ENCODE data around the gene CDCP2.
A peak's percentile ranks its signal among the peaks of the same experiment; 100 is the strongest.

Gene CDCP2

DNA sequence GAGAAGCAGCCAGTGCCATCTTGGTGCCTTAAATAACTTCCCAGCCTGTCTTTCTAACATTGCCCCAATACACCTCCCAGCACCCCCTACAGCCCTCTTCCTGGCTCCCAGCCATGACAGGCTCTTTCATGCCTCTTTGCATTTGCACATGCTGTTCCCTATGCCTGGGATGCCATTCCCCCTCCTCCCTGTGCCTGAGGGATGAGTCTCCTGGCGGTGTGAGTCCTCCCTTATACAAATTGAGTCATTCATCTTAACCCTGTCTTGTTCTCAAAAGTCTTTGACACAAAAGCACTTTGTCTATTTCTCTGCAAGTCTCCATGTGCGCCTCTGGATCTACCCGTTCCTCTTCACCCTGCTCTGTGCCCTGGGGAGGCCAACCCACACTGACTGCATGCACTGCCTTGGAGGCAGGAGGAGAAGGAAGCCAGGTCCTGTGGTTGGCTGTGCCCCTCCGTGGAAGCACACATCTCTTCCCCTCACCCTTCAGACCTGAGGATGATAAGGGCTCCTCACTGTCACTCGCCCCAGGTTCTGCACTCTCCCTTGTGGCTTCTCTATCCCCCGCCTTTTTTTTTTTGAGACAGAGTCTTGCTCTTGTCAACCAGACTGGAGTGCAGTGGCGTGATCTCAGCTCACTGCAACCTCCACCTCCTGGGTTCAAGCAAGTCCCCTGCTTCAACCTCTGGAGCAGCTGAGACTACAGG lies 25.1 kb downstream of the CDCP2 start:
- Histone ChIP-seq H3K4me3 (ENCODE audit: insufficient read depth, low read depth, low read length, poor library complexity, severe bottlenecking) (no peak overlapping the region), H3K9me3 (ENCODE audit: control insufficient read depth, low read length) (no peaks in the 10 kb centered on the region), H3K36me3 (ENCODE audit: control insufficient read depth, insufficient read depth, low read length) (no peaks in the 10 kb centered on the region), H3K27ac (ENCODE audit: insufficient read depth, low read length, poor library complexity, severe bottlenecking) (no peak overlapping the region), H3K4me1 (ENCODE audit: control insufficient read depth, insufficient read depth, low read length, poor library complexity, severe bottlenecking) (no peaks in the 10 kb centered on the region), H3K27me3 (replicated peaks; ENCODE audit: control insufficient read depth, insufficient read depth, low read length, poor library complexity, severe bottlenecking) (no peaks in the 10 kb centered on the region)
- DNase-seq = no peak

DNA sequence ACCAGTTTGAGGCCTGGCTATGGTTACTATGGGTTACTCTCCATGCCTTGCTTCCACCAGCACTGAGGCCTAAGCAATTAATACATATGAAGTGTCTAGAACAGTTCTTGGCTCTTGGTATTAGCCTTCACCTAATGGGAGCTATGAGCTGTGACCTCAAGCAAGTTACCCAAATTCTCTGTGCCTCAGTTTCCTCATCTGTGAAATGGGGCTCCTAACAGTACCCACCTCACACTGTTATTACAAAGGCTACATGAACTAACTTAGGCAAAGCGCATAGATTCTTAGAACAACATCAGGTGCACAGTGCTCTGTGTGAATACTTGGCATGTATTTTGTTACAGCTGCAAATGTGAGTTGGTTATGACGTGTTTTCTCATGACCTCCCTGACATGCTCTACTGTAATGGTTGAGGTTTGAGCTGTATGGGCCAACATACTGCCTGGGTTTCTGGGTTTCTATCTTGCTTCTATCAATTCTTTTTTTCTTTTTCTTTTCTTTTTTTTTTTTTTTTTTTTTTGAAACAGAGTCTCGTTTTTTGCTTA lies 26.5 kb downstream of the CDCP2 start:
- H3K9me3 ChIP-seq (ENCODE audit: control insufficient read depth, low read length) = no peaks in the 10 kb centered on the region
- H3K36me3 ChIP-seq (ENCODE audit: control insufficient read depth, insufficient read depth, low read length) = no peaks in the 10 kb centered on the region
- H3K4me1 ChIP-seq (ENCODE audit: control insufficient read depth, insufficient read depth, low read length, poor library complexity, severe bottlenecking) = peaks cover 2% of the 10 kb centered on the region
- H3K27ac ChIP-seq (ENCODE audit: insufficient read depth, low read length, poor library complexity, severe bottlenecking) = no peak overlapping the region
- no peaks in the 10 kb centered on the region for H3K27me3 ChIP-seq (replicated peaks; ENCODE audit: control insufficient read depth, insufficient read depth, low read length, poor library complexity, severe bottlenecking)
- H3K4me3 ChIP-seq (ENCODE audit: insufficient read depth, low read depth, low read length, poor library complexity, severe bottlenecking) = no peak overlapping the region
- no peak for DNase-seq

DNA sequence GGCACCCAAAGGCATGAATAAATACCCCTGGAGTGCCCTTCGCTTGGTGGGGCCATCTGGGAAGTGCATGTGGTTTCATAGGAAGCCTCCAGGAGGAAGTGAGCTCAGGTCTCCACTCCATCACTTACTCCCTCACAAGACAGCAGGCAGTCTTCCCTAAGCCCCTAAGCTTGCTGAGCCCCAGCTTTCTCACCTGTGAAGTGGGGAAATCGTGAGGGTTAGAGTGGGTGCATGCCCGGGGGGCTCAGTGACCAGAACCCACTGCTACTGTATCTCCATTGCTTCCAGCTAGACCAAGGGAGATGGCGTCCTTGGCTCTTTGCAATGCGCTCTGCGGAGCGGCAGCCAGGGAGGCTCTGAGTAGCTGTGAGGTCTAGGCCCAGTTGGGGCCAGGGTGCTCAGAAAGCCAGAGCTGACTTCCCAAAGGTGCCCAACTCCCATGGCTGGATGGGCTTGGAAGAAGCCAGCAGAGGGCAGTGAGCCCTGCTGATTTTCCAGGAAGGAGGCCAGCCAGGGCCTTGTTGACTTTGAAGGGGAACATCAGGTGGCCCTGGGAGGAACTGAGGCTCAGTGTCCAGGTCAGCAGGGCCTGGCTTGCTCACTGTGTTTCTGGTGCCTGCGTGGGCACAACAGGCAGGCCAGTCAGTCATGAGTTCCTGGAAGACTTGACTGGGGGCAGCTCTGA lies 27.3 kb downstream of the CDCP2 start:
- no peaks in the 10 kb centered on the region for H3K36me3 ChIP-seq (ENCODE audit: control insufficient read depth, insufficient read depth, low read length)
- H3K27me3 ChIP-seq (replicated peaks; ENCODE audit: control insufficient read depth, insufficient read depth, low read length, poor library complexity, severe bottlenecking) = no peaks in the 10 kb centered on the region
- DNase-seq = no peak
- no peak overlapping the region for H3K4me3 ChIP-seq (ENCODE audit: insufficient read depth, low read depth, low read length, poor library complexity, severe bottlenecking)
- no peak overlapping the region for H3K27ac ChIP-seq (ENCODE audit: insufficient read depth, low read length, poor library complexity, severe bottlenecking)
- H3K4me1 ChIP-seq (ENCODE audit: control insufficient read depth, insufficient read depth, low read length, poor library complexity, severe bottlenecking) = peaks cover 2% of the 10 kb centered on the region
- no peaks in the 10 kb centered on the region for H3K9me3 ChIP-seq (ENCODE audit: control insufficient read depth, low read length)

DNA sequence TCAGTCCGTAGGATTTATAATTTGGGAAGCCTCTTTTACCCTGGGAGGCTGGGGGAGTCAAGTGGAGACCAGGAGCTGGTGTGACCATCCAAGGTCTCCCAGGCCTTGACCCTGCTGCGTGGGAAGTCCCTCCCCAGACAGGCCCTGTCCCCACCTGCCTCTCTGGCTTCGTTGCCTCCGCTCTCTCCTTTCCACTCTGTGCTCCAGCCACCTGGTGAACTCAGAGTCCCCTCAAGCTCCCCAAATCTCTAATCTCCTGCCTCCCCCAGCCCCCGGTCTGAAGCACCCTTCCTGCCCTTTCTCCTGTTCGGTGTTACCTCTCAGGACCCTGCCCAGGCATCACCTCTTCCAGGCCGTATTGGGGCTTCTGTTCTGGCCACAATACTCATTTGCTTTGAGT lies 27.9 kb downstream of the CDCP2 start:
- no peak overlapping the region for H3K27ac ChIP-seq (ENCODE audit: insufficient read depth, low read length, poor library complexity, severe bottlenecking)
- no peaks in the 10 kb centered on the region for H3K36me3 ChIP-seq (ENCODE audit: control insufficient read depth, insufficient read depth, low read length)
- H3K27me3 ChIP-seq (replicated peaks; ENCODE audit: control insufficient read depth, insufficient read depth, low read length, poor library complexity, severe bottlenecking) = no peaks in the 10 kb centered on the region
- H3K4me3 ChIP-seq (ENCODE audit: insufficient read depth, low read depth, low read length, poor library complexity, severe bottlenecking) = no peak overlapping the region
- H3K9me3 ChIP-seq (ENCODE audit: control insufficient read depth, low read length) = no peaks in the 10 kb centered on the region
- no peak for DNase-seq
- H3K4me1 ChIP-seq (ENCODE audit: control insufficient read depth, insufficient read depth, low read length, poor library complexity, severe bottlenecking) = peaks cover 2% of the 10 kb centered on the region

DNA sequence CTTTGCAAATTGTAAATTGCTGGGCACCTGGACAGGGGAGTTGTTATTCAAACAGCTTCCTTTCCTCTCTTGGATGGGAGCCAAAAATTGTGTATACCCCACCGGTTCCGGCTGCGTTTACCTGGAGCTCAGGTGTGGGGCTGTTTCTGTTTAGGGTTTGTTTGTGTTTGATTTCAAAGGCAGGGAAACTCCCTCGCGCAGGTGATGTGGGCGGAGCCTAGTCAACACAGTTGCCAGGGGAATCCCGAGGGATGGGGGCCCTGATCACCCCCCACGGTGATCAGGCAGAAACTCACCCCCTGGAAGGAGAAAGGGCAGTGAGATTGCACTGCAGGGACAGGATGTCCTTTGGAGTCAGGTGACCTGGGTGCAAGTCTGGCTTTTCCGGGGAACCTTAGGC lies 28.3 kb downstream of the CDCP2 start:
- no peaks in the 10 kb centered on the region for H3K36me3 ChIP-seq (ENCODE audit: control insufficient read depth, insufficient read depth, low read length)

DNA sequence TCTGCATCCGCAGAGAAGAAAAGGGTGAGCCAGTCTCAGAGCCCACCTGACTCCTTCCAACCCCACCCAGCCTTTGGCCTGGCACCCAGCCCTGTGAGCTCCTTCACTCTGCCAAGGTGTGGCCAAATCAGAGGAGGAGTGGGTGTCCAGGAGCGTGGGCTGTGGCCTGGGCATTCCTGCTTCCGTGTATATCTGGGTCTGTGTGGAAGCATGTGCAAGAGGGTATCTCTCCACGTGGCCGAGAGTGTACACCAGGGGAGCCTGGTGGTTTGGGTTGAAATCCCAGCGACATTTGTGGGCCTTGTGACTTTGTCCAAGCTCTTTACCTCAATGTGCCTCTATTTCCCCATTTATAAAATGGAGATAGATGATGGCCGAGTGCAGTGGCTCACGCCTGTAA lies 29.8 kb downstream of the CDCP2 start:
- H3K4me3 ChIP-seq (ENCODE audit: insufficient read depth, low read depth, low read length, poor library complexity, severe bottlenecking) = no peak overlapping the region
- no peaks in the 10 kb centered on the region for H3K36me3 ChIP-seq (ENCODE audit: control insufficient read depth, insufficient read depth, low read length)
- DNase-seq = no peak
- peaks cover 2% of the 10 kb centered on the region for H3K4me1 ChIP-seq (ENCODE audit: control insufficient read depth, insufficient read depth, low read length, poor library complexity, severe bottlenecking)
- no peaks in the 10 kb centered on the region for H3K27me3 ChIP-seq (replicated peaks; ENCODE audit: control insufficient read depth, insufficient read depth, low read length, poor library complexity, severe bottlenecking)
- no peaks in the 10 kb centered on the region for H3K9me3 ChIP-seq (ENCODE audit: control insufficient read depth, low read length)
- no peak overlapping the region for H3K27ac ChIP-seq (ENCODE audit: insufficient read depth, low read length, poor library complexity, severe bottlenecking)

More for the DNA sequence above, 28.3 kb downstream of the CDCP2 start:
- Histone ChIP-seq H3K27me3 (replicated peaks; ENCODE audit: control insufficient read depth, insufficient read depth, low read length, poor library complexity, severe bottlenecking) (no peaks in the 10 kb centered on the region), H3K27ac (ENCODE audit: insufficient read depth, low read length, poor library complexity, severe bottlenecking) (no peak overlapping the region), H3K4me1 (ENCODE audit: control insufficient read depth, insufficient read depth, low read length, poor library complexity, severe bottlenecking) (peaks cover 2% of the 10 kb centered on the region), H3K9me3 (ENCODE audit: control insufficient read depth, low read length) (no peaks in the 10 kb centered on the region), H3K4me3 (ENCODE audit: insufficient read depth, low read depth, low read length, poor library complexity, severe bottlenecking) (no peak overlapping the region)
- DNase-seq = no peak

DNA sequence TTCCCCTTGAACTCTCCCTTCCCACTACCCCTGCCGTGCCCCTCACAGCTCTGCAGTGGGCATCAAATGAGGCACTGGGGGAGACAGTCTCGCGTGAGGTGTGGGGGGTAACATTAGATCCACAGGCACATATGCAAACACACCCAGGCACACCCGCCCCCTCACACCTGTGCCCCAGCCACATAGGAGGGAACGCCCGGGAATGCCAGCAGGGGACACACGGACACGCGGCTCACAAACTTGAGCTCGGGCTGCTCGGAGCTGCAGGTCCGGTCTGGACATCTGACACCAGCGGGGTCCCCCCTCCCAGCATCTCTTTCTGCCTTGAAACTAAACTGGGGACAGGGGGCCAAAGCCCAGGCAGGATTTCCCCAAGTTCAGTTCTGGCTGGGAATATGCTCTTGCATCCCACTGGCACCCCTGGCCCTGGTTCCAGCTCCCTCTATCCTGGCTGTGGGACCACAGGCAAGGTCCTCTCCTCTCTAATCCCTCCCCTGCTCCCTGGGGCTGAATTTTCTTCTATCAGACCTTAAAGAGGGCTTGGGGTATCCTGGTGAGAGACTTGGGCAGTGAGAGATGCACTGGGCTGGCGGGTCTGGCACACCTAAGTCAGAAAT lies 30.6 kb downstream of the CDCP2 start:
- Histone ChIP-seq H3K27me3 (replicated peaks; ENCODE audit: control insufficient read depth, insufficient read depth, low read length, poor library complexity, severe bottlenecking) (no peaks in the 10 kb centered on the region), H3K4me3 (ENCODE audit: insufficient read depth, low read depth, low read length, poor library complexity, severe bottlenecking) (no peak overlapping the region), H3K9me3 (ENCODE audit: control insufficient read depth, low read length) (no peaks in the 10 kb centered on the region), H3K27ac (ENCODE audit: insufficient read depth, low read length, poor library complexity, severe bottlenecking) (no peak overlapping the region), H3K36me3 (ENCODE audit: control insufficient read depth, insufficient read depth, low read length) (no peaks in the 10 kb centered on the region), H3K4me1 (ENCODE audit: control insufficient read depth, insufficient read depth, low read length, poor library complexity, severe bottlenecking) (peaks cover 2% of the 10 kb centered on the region)
- DNase-seq = no peak

DNA sequence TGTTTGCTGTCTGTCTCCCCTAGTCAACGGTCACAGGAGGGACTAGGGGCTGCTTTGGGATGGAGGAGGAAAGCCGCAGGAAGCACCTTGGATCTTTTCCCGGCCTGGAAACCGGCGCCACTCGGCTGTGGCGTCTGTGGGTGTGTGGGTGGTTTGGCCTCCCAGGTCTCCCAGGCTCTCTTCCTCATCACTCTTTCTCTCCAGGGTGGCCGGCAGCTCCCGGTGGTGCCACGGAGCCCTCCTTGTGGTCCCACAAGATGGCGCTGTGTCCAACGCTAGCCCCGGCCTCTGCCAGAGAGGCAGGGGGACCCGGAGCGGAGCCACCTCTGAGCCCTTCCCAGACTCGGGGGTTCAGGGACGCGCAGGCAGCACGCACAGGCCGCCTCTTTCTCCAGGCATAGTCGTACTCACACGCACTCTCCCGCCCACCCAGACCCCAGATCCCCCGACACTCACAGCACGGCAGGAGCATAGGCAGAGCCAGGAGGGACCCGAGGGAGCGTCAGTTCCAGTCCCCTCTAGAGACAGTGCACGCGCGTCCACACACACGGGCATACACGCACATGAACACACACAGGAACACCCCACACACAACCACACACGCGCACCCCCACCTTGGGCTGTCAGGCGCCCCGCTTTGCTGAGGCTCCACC lies 31.2 kb downstream of the CDCP2 start:
- H3K36me3 ChIP-seq (ENCODE audit: control insufficient read depth, insufficient read depth, low read length) = no peaks in the 10 kb centered on the region
- no peaks in the 10 kb centered on the region for H3K9me3 ChIP-seq (ENCODE audit: control insufficient read depth, low read length)
- no peaks in the 10 kb centered on the region for H3K27me3 ChIP-seq (replicated peaks; ENCODE audit: control insufficient read depth, insufficient read depth, low read length, poor library complexity, severe bottlenecking)
- H3K4me1 ChIP-seq (ENCODE audit: control insufficient read depth, insufficient read depth, low read length, poor library complexity, severe bottlenecking) = peaks cover 2% of the 10 kb centered on the region
- no peak overlapping the region for H3K4me3 ChIP-seq (ENCODE audit: insufficient read depth, low read depth, low read length, poor library complexity, severe bottlenecking)
- peak; percentile 19 to 35 (median 31) for DNase-seq
- no peak overlapping the region for H3K27ac ChIP-seq (ENCODE audit: insufficient read depth, low read length, poor library complexity, severe bottlenecking)

DNA sequence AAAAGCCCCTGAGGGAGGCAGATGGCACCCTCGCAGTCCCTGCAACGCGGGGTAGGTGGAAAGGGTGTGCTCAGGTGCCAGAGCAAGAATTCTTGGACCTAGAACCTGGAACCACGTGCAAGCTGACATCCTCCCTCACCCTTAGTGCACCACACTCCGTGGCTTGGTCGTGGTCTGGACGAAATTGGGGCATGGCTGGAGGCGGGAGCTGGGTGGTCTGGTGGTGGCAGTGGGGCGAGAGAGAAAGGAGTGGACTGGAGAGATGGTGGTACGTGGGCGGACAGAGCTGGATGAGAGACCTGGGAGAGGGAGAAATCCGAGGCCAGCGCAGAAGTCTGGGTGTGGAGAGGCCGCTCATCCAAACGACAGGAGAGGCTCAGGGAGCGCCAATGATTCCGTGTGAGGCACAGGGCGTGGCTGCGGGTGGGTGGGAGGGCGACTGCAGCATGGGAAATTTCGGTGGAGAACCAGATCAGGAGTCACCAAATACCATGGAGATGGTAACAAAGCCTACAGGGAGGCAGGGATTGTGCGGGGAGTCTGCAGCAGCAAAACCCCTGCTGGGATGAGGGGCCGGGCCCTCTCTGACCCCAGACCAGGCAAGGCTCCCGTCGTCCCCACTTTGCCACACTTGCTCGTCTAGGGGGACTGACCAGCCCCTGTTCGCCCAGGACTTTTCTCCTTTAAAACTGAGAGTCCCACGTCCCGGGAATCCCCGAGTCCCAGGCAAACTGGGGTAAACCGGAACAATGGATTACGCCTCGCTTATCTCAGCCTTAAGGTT lies 31.9 kb downstream of the CDCP2 start:
- Histone ChIP-seq H3K27me3 (replicated peaks; ENCODE audit: control insufficient read depth, insufficient read depth, low read length, poor library complexity, severe bottlenecking) (no peaks in the 10 kb centered on the region), H3K4me1 (ENCODE audit: control insufficient read depth, insufficient read depth, low read length, poor library complexity, severe bottlenecking) (peaks cover 2% of the 10 kb centered on the region), H3K9me3 (ENCODE audit: control insufficient read depth, low read length) (no peaks in the 10 kb centered on the region), H3K27ac (ENCODE audit: insufficient read depth, low read length, poor library complexity, severe bottlenecking) (no peak overlapping the region), H3K4me3 (ENCODE audit: insufficient read depth, low read depth, low read length, poor library complexity, severe bottlenecking) (no peak overlapping the region), H3K36me3 (ENCODE audit: control insufficient read depth, insufficient read depth, low read length) (no peaks in the 10 kb centered on the region)
- DNase-seq = no peak
